Measurements from ENCODE around the gene SMAD6.
"Not testable (repeated sequence)": the region's sequence is repeated elsewhere in the genome, so short reads cannot be mapped to it uniquely, and the experiment has no call there.

Gene SMAD6

GRCh38 chr15:66826507-66826906, 124.5 kb downstream of the SMAD6 start:
- DNase-seq = no peak

GRCh38 chr15:66827039-66827697, 125.1 kb downstream of the SMAD6 start:
- no peak for DNase-seq

DNA sequence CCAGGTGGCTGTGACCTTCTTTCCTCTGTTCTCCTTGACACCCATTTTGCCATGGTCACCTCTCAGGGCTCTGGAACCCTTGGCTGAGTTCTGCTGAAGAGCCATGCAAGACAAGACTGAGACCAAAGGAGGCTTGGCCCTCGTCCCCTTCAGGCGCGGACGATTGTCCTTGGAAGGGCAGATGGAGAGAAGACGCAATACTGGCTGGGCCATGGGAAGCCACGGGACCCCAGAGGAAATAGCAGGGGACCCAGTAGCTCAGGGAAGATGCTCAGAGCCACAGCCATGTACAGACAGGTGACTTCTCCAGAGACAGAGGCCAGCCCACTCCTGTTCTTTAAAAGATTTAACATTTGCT, 125.6 kb downstream of the SMAD6 start:
- no peak for DNase-seq

- not testable (repeated sequence) for DNase-seq
These were observed 126.9 kb downstream of the SMAD6 start for GRCh38 chr15:66828817-66829541.

- DNase-seq = no peak
These were observed 127.6 kb downstream of the SMAD6 start for GRCh38 chr15:66829551-66830121.

GRCh38 chr15:66830358-66830757, 128.3 kb downstream of the SMAD6 start:
- DNase-seq = peak in 1 of 14 donors; percentile 32

- DNase-seq = no peak
These were observed 128.8 kb downstream of the SMAD6 start for GRCh38 chr15:66830823-66831222.

- no peak for DNase-seq
These were observed 129.3 kb downstream of the SMAD6 start for GRCh38 chr15:66831289-66831688.

DNA sequence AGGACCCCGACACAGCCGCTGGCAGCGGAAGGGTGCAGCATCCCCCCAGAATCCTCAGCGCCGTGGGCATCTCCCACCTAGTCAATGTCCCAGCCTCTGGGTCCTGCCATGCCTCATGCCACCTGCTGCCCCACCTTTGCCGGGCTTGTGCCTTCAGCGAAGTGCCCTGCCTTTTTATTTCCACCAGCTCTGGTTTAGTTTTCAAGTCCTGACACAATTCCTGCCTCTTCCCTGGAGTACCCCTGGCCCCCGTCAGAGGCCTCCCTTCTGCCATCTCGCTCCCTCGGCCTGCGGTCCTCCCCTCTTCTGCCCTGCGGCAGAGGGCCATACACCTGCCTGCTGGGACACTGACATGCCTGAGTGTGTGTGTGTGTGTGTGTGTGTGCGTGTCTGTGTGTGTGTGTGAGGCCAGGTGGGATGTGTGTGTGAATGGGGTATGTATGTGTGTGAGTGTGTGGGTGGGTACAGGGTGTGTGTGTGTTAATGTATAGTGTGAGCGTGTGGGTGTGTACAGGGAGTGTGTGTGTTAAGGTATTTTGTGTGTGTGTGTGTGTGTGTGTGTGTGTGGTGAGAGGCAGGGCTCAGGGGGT, 129.9 kb downstream of the SMAD6 start:
- no peak for DNase-seq

All from C1 segment of cervical spinal cord (tissue), 14 donors.